K562 (cell line): ENCODE results near the gene SAP30BP.

Experiments used
- ARID3A ChIP-seq: IDR thresholded peaks from 2 replicates; pipeline ENCODE4 v1.6.1; 2012; ENCODE audit warnings: low read depth, low read length, improper control_type of control experiment, borderline replicate concordance
- BHLHE40 ChIP-seq: IDR thresholded peaks from 2 replicates; pipeline ENCODE4 v1.6.1; 2011; ENCODE audit warnings: low read length, improper control_type of control experiment
- HDAC2 ChIP-seq: fragments of 450-650 bp; IDR thresholded peaks from 2 replicates; pipeline ENCODE4 v1.6.1; 2016; ENCODE audit warnings: mild to moderate bottlenecking
- MTA3 ChIP-seq: fragments of 450-650 bp; formaldehyde crosslinking; IDR thresholded peaks from 2 replicates; pipeline ENCODE4 v1.6.1; 2017; ENCODE audit warnings: mild to moderate bottlenecking, borderline replicate concordance
- PHF21A ChIP-seq: fragments of 450-650 bp; IDR thresholded peaks from 2 replicates; pipeline ENCODE4 v1.6.1; 2017; ENCODE audit warnings: low read depth, borderline replicate concordance
- RCOR1 ChIP-seq, 2 experiments: IDR thresholded peaks; 2 replicates each; pipeline ENCODE4 v1.6.1; 2012; ENCODE audit warnings: low read depth in 2 of 2, low read length in 2 of 2, borderline replicate concordance in 1 of 2, improper control_type of control experiment in 1 of 2
- TARDBP ChIP-seq: fragments of 450-650 bp; IDR thresholded peaks from 2 replicates; pipeline ENCODE4 v1.6.1; 2016
- TCF7L2 ChIP-seq: fragments of 150-350 bp; IDR thresholded peaks from 2 replicates; pipeline ENCODE4 v1.6.1; 2016; ENCODE audit warnings: low read depth, mild to moderate bottlenecking, low read length, moderate library complexity
- ZNF766 ChIP-seq: fragments of 200-800 bp; sonication (Bioruptor generic); conservative IDR thresholded peaks from 2 replicates; pipeline ENCODE4 v1.6.1; 2016; ENCODE audit warnings: missing genetic modification characterization, missing compliant biosample characterization

DNA sequence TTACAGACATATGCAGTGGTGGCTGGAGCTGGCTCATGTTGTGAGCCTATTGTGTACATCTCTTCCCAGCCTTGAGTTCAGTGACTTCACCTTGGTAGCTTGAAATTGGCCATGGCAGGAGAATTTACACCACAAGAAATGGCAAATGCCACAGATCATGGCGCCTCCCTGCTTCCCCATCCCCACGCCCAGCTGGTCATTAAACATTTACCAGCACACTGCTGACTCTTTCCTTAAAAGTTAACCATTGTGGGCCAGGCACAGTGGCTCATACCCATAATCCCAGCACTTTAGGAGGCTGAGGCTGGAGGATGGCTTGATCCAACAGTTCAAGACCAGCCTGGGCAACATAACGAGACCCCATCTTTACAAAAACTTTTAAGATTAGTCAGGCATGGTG, 31.5 kb downstream of the SAP30BP start:
- no peak for TF ChIP-seq HDAC2
- TF ChIP-seq ARID3A = no peak
- TF ChIP-seq TCF7L2 = no peak
- no peak for TF ChIP-seq PHF21A
- TF ChIP-seq RCOR1 (IDR thresholded peaks at IDR 0.05; ENCODE audit: borderline replicate concordance in 1 of 2, low read depth in 2 of 2, low read length in 2 of 2) = no peak
- no peak for TF ChIP-seq ZNF766 (CRISPR knock-in tag)
- TF ChIP-seq BHLHE40 = no peak
- TF ChIP-seq MTA3 = no peak
- no peak for TF ChIP-seq TARDBP
